HepG2 (cell line): ENCODE data around the gene BEX3. TPM values are rescaled to one million over a fixed set of nuclear protein-coding genes. Genes with fewer than 3 reads are reported as not detected.

ENCODE experiments used
- ATAC-seq: fragments of 200-7000 bp; cut with Tn5 transposase; 3 replicates; pipeline ENCODE4 v1.9.1; 2020; ENCODE audit warnings: mild to moderate bottlenecking, moderate library complexity
- BruUV-seq: library from RNA; stranded (reverse); fragments of 400-500 nt; replicated peaks from 2 replicates; lab custom pipeline; 2021; lab: Mats Ljungman, UMichigan
- CTCF ChIA-PET: fragments of 300-600 bp; formaldehyde crosslinking; extraction: SDS; loops from one replicate; lab custom pipeline; 2021; ENCODE audit warnings: low total read pairs, inconsistent platforms, low intra/inter-chr PET ratio; lab: Yijun Ruan, JAX
- POLR2A ChIA-PET: fragments of 350-600 bp; sonication (Branson Sonifier 250); formaldehyde crosslinking; loops from one replicate; lab custom pipeline; 2020; ENCODE audit warnings: antibody characterized with exemption, inconsistent platforms; lab: Yijun Ruan, JAX
- DNase-seq: peaks from one replicate; pipeline ENCODE4 v3.0.0-alpha.2; 2015; ENCODE audit warnings: low spot score
- FAIRE-seq: peaks from 3 replicates; lab custom pipeline; 2011; peaks lifted over from hg19 to GRCh38; lab: Jason Lieb, UNC
- H2AFZ ChIP-seq: one replicate; pipeline ENCODE4 v1.6.1; 2011; ENCODE audit warnings: low read length, inconsistent platforms
- H3K27ac ChIP-seq: fragments of 300-600 bp; 3 replicates; pipeline ENCODE4 v1.8.0; 2011; ENCODE audit warnings: mixed run types, mild to moderate bottlenecking, mixed read lengths, low read length, inconsistent platforms; ENCODE audit not compliant: insufficient read depth; ENCODE audit errors: extremely low read length
- H3K27me3 ChIP-seq, 2 experiments: fragments of 200-600 bp in 1 of 2; 2 replicates in 1 of 2; 3 replicates in 1 of 2; pipeline versions ENCODE4 v1.6.0 to v1.8.0; 2011; ENCODE audit warnings: low read length in 2 of 2, mild to moderate bottlenecking in 2 of 2, moderate library complexity in 2 of 2, inconsistent platforms in 1 of 2; ENCODE audit not compliant: insufficient read depth in 2 of 2, control insufficient read depth in 1 of 2
- H3K36me3 ChIP-seq, 2 experiments: fragments of 200-600 bp in 1 of 2; replicated peaks in 1 of 2; 2 replicates in 1 of 2; 3 replicates in 1 of 2; pipeline versions ENCODE4 v1.5.1 to v1.8.0; 2011; ENCODE audit warnings: low read length in 2 of 2, inconsistent platforms in 1 of 2; ENCODE audit not compliant: insufficient read depth in 2 of 2, control insufficient read depth in 1 of 2
- H3K4me1 ChIP-seq: 2 replicates; pipeline ENCODE4 v1.5.1; 2012; ENCODE audit warnings: low read length, inconsistent platforms; ENCODE audit not compliant: insufficient read depth
- H3K4me2 ChIP-seq: 2 replicates; pipeline ENCODE4 v1.6.0; 2011; ENCODE audit warnings: low read depth, low read length, inconsistent platforms
- H3K4me3 ChIP-seq, 3 experiments: fragments of 200-600 bp in 1 of 3; sonication (generic), shearing (Covaris generic) in 1 of 3; replicated peaks in 1 of 3; 2 replicates each; pipeline ENCODE4 v1.5.1; 2011 to 2016; ENCODE audit warnings: low read length in 3 of 3, inconsistent platforms in 2 of 3, low read depth in 2 of 3, mild to moderate bottlenecking in 2 of 3, control low read depth in 1 of 3, mixed read lengths in 1 of 3; ENCODE audit not compliant: insufficient read depth in 1 of 3
- H3K79me2 ChIP-seq: one replicate; pipeline ENCODE4 v1.6.1; 2011; ENCODE audit warnings: low read length, inconsistent platforms; ENCODE audit not compliant: insufficient read depth
- H3K9ac ChIP-seq: 2 replicates; pipeline ENCODE4 v1.6.0; 2011; ENCODE audit warnings: mild to moderate bottlenecking, low read depth, low read length, inconsistent platforms; ENCODE audit not compliant: insufficient read depth
- H3K9me3 ChIP-seq: 2 replicates; pipeline ENCODE4 v1.5.1; 2012; ENCODE audit warnings: mild to moderate bottlenecking, low read length
- H4K20me1 ChIP-seq: 2 replicates; pipeline ENCODE4 v1.6.0; 2011; ENCODE audit warnings: inconsistent platforms, mild to moderate bottlenecking, low read length, moderate library complexity; ENCODE audit not compliant: insufficient read depth
- HNF1B ChIP-seq: sonication (generic); formaldehyde crosslinking; IDR thresholded peaks from 2 replicates; pipeline ENCODE4 v1.5.1; 2020; ENCODE audit warnings: mild to moderate bottlenecking, moderate library complexity, missing genetic modification reagents
- KMT2B ChIP-seq: IDR thresholded peaks from 2 replicates; pipeline ENCODE4 v1.6.1; 2016; ENCODE audit warnings: missing genetic modification reagents, missing compliant biosample characterization
- SKI ChIP-seq: fragments of 450-650 bp; IDR thresholded peaks from one replicate; pipeline ENCODE4 v1.6.1; 2018; ENCODE audit warnings: mild to moderate bottlenecking; ENCODE audit not compliant: partially characterized antibody
- TEAD2 ChIP-seq: sonication (generic); formaldehyde crosslinking; IDR thresholded peaks from 2 replicates; pipeline ENCODE4 v1.9.0; 2021; ENCODE audit warnings: missing genetic modification reagents
- ZBTB7A ChIP-seq: sonication (generic); formaldehyde crosslinking; IDR thresholded peaks from 2 replicates; pipeline ENCODE4 v1.8.0; 2022; ENCODE audit warnings: mild to moderate bottlenecking, missing genetic modification reagents
- ZFP36L1 ChIP-seq: sonication (generic); formaldehyde crosslinking; IDR thresholded peaks from 2 replicates; pipeline ENCODE4 v1.8.0; 2022; ENCODE audit warnings: mild to moderate bottlenecking, missing genetic modification reagents, moderate library complexity
- ZMYM4 ChIP-seq: sonication (generic); formaldehyde crosslinking; IDR thresholded peaks from 2 replicates; pipeline ENCODE4 v1.8.1; 2023; ENCODE audit warnings: mild to moderate bottlenecking, missing genetic modification reagents
- ZNF343 ChIP-seq: sonication (generic); formaldehyde crosslinking; IDR thresholded peaks from 2 replicates; pipeline ENCODE4 v1.4.0; 2020; ENCODE audit warnings: mild to moderate bottlenecking, missing genetic modification reagents
- ZNF562 ChIP-seq: sonication (generic); formaldehyde crosslinking; IDR thresholded peaks from 2 replicates; pipeline ENCODE4 v1.8.0; 2022; ENCODE audit warnings: missing genetic modification reagents, borderline replicate concordance
- ZNF615 ChIP-seq: sonication (generic); formaldehyde crosslinking; IDR thresholded peaks from 2 replicates; pipeline ENCODE4 v1.5.0; 2020; ENCODE audit warnings: mild to moderate bottlenecking, missing genetic modification reagents, borderline replicate concordance
- WGBS: methylation state at CpG from one replicate; pipeline ENCODE4 v1.1.6; 2017; ENCODE audit warnings: low lambda C conversion rate; 5-methylcytosine and 5-hydroxymethylcytosine counted together
- in situ Hi-C: cut with HindIII; loops from 2 replicates; pipeline ENCODE4 v1.10.0; 2017; ENCODE audit warnings: low pct_unique_long_range_greater_than_20kb; ENCODE audit not compliant: extremely low pct_ligation_motif_present
- intact Hi-C: fragments of 100-400 bp; cut with micrococcal nuclease; formaldehyde crosslinking; loops from one replicate; pipeline ENCODE4 v1.10.0; 2022; ENCODE audit not compliant: unreplicated experiment
- polyA plus RNA-seq, 8 experiments: library from polyadenylated mRNA; depleted of rRNA in 3 of 8; stranded (reverse) in 7 of 8; unstranded in 1 of 8; fragments of >200 nt; fragmentation: Illumina TruSeq in 4 of 8; extraction: Trizol in 4 of 8; gene quantifications; 2 replicates each; pipeline versions ENCODE4 v1.2.1 to v1.2.3, GENCODE V29; 2011 to 2016; ENCODE audit warnings: low read depth in 4 of 8, missing spikeins in 1 of 8, mixed read lengths in 1 of 8; ENCODE audit not compliant: insufficient read depth in 1 of 8
- total RNA-seq, 5 experiments: library from RNA; depleted of rRNA; stranded (reverse); fragments of >200 nt; fragmentation: Illumina TruSeq; extraction: Trizol; gene quantifications; 2 replicates each; pipeline ENCODE4 v1.2.3, GENCODE V29; 2016; ENCODE audit warnings: low read depth in 1 of 5
- TF ChIP-seq, protein P1 (sequence below): sonication (generic); formaldehyde crosslinking; IDR thresholded peaks from 2 replicates; pipeline ENCODE4 v1.5.0; 2020; ENCODE audit warnings: missing genetic modification reagents

Gene BEX3
- total and polyA plus RNA-seq, 2 of the 13 experiments (the other 11 are each of a cell fraction or from before 2014, with no cell fraction given): 50.9 to 55.8 TPM

- Histone ChIP-seq H3K4me3 (no peak overlapping the region), H3K27me3 (no peaks in the 10 kb centered on the region), H3K36me3 (no peaks in the 10 kb centered on the region), H3K4me2 (no peak overlapping the region), H3K4me1 (no peaks in the 10 kb centered on the region), H3K9me3 (no peaks in the 10 kb centered on the region), H2AFZ (no peak overlapping the region), H3K27ac (no peak overlapping the region), H3K79me2 (no peaks in the 10 kb centered on the region), H4K20me1 (no peaks in the 10 kb centered on the region), H3K9ac (no peak overlapping the region)
- WGBS: 86% methylated on average over 1 of the region's 8 CpGs
- intact Hi-C loops: no loop called here
- ATAC-seq: no peak
- no TSS peak for BruUV-seq
- DNase-seq: no peak
- CTCF ChIA-PET: no interaction called here
- FAIRE-seq: no peak
- TF ChIP-seq ZNF615: no peak
- no peak for TF ChIP-seq SKI
- no peak for TF ChIP-seq ZFP36L1 (CRISPR knock-in tag)
- TF ChIP-seq ZBTB7A: no peak
- no peak for TF ChIP-seq ZNF343 (CRISPR knock-in tag)
- no peak for TF ChIP-seq TEAD2 (CRISPR knock-in tag)
- TF ChIP-seq ZNF562 (CRISPR knock-in tag): no peak
- no peak for TF ChIP-seq KMT2B (CRISPR knock-in tag)
- TF ChIP-seq, protein P1, sequence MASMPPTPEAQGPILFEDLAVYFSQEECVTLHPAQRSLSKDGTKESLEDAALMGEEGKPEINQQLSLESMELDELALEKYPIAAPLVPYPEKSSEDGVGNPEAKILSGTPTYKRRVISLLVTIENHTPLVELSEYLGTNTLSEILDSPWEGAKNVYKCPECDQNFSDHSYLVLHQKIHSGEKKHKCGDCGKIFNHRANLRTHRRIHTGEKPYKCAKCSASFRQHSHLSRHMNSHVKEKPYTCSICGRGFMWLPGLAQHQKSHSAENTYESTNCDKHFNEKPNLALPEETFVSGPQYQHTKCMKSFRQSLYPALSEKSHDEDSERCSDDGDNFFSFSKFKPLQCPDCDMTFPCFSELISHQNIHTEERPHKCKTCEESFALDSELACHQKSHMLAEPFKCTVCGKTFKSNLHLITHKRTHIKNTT (CRISPR knock-in tag): no peak
- TF ChIP-seq ZMYM4 (CRISPR knock-in tag): no peak
- no peak for TF ChIP-seq HNF1B (CRISPR knock-in tag)
- POLR2A ChIA-PET: no interaction called here
- in situ Hi-C loops: loop anchor here (10.0 kb wide), 1 partner anchor 61 kb away; no protein-coding TSS in a partner anchor
Observed at GRCh38 chrX:103413705-103414387, 37.5 kb downstream of the BEX3 start.
